Measurements from ENCODE around the gene LIMK2. TPM values are rescaled to one million over a fixed set of nuclear protein-coding genes. Genes with fewer than 3 reads are reported as not detected.

The LIMK2 gene
- total and polyA plus RNA-seq, 10 of the 15 experiments (the other 5 are each of a cell fraction or from before 2014, with no cell fraction given), result 2.9 to 40.4 (median 26.7) TPM

DNA sequence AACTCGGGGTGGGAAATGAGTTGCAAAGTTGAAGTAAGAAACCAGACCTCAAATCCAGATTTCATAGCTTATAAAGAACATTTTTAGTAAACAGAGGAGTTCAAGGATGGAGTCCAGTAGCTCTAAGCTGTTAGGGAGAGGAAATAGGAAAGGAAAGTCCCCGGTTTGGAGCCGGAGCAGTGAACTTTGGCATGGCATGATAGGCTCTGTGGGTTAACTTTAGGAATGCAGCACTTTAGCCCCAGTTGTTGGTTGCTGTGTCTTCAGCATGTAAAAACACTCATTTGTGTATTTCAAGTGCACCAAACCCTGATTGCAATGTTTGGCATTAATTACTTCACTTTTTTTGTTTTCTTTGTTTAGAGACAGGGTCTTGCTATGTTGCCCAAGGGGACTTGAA lies 88.8 kb downstream of the LIMK2 start (continued):
- TF ChIP-seq, protein P1, sequence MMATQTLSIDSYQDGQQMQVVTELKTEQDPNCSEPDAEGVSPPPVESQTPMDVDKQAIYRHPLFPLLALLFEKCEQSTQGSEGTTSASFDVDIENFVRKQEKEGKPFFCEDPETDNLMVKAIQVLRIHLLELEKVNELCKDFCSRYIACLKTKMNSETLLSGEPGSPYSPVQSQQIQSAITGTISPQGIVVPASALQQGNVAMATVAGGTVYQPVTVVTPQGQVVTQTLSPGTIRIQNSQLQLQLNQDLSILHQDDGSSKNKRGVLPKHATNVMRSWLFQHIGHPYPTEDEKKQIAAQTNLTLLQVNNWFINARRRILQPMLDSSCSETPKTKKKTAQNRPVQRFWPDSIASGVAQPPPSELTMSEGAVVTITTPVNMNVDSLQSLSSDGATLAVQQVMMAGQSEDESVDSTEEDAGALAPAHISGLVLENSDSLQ (IDR thresholded peaks at IDR 0.05), result no peak
- TF ChIP-seq, protein P2, sequence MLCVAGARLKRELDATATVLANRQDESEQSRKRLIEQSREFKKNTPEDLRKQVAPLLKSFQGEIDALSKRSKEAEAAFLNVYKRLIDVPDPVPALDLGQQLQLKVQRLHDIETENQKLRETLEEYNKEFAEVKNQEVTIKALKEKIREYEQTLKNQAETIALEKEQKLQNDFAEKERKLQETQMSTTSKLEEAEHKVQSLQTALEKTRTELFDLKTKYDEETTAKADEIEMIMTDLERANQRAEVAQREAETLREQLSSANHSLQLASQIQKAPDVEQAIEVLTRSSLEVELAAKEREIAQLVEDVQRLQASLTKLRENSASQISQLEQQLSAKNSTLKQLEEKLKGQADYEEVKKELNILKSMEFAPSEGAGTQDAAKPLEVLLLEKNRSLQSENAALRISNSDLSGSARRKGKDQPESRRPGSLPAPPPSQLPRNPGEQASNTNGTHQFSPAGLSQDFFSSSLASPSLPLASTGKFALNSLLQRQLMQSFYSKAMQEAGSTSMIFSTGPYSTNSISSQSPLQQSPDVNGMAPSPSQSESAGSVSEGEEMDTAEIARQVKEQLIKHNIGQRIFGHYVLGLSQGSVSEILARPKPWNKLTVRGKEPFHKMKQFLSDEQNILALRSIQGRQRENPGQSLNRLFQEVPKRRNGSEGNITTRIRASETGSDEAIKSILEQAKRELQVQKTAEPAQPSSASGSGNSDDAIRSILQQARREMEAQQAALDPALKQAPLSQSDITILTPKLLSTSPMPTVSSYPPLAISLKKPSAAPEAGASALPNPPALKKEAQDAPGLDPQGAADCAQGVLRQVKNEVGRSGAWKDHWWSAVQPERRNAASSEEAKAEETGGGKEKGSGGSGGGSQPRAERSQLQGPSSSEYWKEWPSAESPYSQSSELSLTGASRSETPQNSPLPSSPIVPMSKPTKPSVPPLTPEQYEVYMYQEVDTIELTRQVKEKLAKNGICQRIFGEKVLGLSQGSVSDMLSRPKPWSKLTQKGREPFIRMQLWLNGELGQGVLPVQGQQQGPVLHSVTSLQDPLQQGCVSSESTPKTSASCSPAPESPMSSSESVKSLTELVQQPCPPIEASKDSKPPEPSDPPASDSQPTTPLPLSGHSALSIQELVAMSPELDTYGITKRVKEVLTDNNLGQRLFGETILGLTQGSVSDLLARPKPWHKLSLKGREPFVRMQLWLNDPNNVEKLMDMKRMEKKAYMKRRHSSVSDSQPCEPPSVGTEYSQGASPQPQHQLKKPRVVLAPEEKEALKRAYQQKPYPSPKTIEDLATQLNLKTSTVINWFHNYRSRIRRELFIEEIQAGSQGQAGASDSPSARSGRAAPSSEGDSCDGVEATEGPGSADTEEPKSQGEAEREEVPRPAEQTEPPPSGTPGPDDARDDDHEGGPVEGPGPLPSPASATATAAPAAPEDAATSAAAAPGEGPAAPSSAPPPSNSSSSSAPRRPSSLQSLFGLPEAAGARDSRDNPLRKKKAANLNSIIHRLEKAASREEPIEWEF (IDR thresholded peaks at IDR 0.05; ENCODE audit: insufficient replicate concordance, low read depth, low read length), result no peak
- TF ChIP-seq, protein P3, sequence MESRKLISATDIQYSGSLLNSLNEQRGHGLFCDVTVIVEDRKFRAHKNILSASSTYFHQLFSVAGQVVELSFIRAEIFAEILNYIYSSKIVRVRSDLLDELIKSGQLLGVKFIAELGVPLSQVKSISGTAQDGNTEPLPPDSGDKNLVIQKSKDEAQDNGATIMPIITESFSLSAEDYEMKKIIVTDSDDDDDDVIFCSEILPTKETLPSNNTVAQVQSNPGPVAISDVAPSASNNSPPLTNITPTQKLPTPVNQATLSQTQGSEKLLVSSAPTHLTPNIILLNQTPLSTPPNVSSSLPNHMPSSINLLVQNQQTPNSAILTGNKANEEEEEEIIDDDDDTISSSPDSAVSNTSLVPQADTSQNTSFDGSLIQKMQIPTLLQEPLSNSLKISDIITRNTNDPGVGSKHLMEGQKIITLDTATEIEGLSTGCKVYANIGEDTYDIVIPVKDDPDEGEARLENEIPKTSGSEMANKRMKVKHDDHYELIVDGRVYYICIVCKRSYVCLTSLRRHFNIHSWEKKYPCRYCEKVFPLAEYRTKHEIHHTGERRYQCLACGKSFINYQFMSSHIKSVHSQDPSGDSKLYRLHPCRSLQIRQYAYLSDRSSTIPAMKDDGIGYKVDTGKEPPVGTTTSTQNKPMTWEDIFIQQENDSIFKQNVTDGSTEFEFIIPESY (IDR thresholded peaks at IDR 0.05), result no peak

Data from GM12878 (cell line).